ENCODE results near the gene TRANK1. TPM values are rescaled to one million over a fixed set of nuclear protein-coding genes. Genes with fewer than 3 reads are reported as not detected.

Gene TRANK1
- total RNA-seq, 4 donors from 2014 or later = 2.1 to 4.6 (median 2.4) TPM

- Histone ChIP-seq H3K36me3 (no peaks in the 10 kb centered on the region), H3K4me3 (no peak overlapping the region), H3K27ac (no peak overlapping the region), H3K4me1 (no peaks in the 10 kb centered on the region), H3K27me3 (no peaks in the 10 kb centered on the region), H3K9me3 (no peaks in the 10 kb centered on the region)
- DNase-seq (no peak), ATAC-seq (no peak)
- intact Hi-C loops (cut with DNase I; ENCODE audit: low total_unique reads) = no loop called here
- in situ Hi-C loops (cut with MboI; ENCODE audit: low sequenced_read_pairs in 4 of 4) = no loop called here
- no peak for TF ChIP-seq CTCF (IDR thresholded peaks at IDR 0.05 in 4 of 5, conservative IDR thresholded peaks at IDR 0.05 in 1 of 5)
- TF ChIP-seq POLR2A (IDR thresholded peaks at IDR 0.05) = no peak
Measured at GRCh38 chr3:36871379-36872126, 73.3 kb downstream of the TRANK1 start.

- intact Hi-C loops (cut with DNase I; ENCODE audit: low total_unique reads) = loop anchor here (1.0 kb wide), 1 partner anchor 140 kb away; no protein-coding TSS in a partner anchor
- in situ Hi-C loops (cut with MboI; ENCODE audit: low sequenced_read_pairs in 4 of 4) = loop anchor here (5.0 to 10.0 kb wide), 3 partner anchors 134 to 144 kb away; no protein-coding TSS in a partner anchor
- no peaks in the 10 kb centered on the region for H3K36me3 ChIP-seq
- DNase-seq (peak in 1 of 2 donors; percentile 4), ATAC-seq (peak; percentile 56 to 61)
- no peaks in the 10 kb centered on the region for H3K27me3 ChIP-seq
- peak; percentile 29 to 76 (median 58) for TF ChIP-seq CTCF (IDR thresholded peaks at IDR 0.05 in 4 of 5, conservative IDR thresholded peaks at IDR 0.05 in 1 of 5)
- no peak for TF ChIP-seq POLR2A (IDR thresholded peaks at IDR 0.05)
- no peak overlapping the region for H3K27ac ChIP-seq
- no peaks in the 10 kb centered on the region for H3K9me3 ChIP-seq
- H3K4me1 ChIP-seq = no peaks in the 10 kb centered on the region
- no peak overlapping the region for H3K4me3 ChIP-seq
Measured at GRCh38 chr3:36868614-36869436, 76.0 kb downstream of the TRANK1 start.

- Histone ChIP-seq H3K4me3 (no peak overlapping the region), H3K27ac (no peak overlapping the region), H3K4me1 (no peaks in the 10 kb centered on the region), H3K36me3 (no peaks in the 10 kb centered on the region), H3K9me3 (no peaks in the 10 kb centered on the region), H3K27me3 (no peaks in the 10 kb centered on the region)
- in situ Hi-C loops (cut with MboI; ENCODE audit: low sequenced_read_pairs in 4 of 4) (loop anchor here (5.0 to 10.0 kb wide), 3 partner anchors 133 to 143 kb away; no protein-coding TSS in a partner anchor), intact Hi-C loops (cut with DNase I; ENCODE audit: low total_unique reads) (no loop called here)
- TF ChIP-seq POLR2A (IDR thresholded peaks at IDR 0.05) (no peak), CTCF (IDR thresholded peaks at IDR 0.05 in 4 of 5, conservative IDR thresholded peaks at IDR 0.05 in 1 of 5) (no peak)
- ATAC-seq = no peak
- no peak for DNase-seq
Measured at GRCh38 chr3:36867810-36868209, 77.0 kb downstream of the TRANK1 start.

GRCh38 chr3:36866368-36866767, 78.5 kb downstream of the TRANK1 start:
- intact Hi-C loops (cut with DNase I; ENCODE audit: low total_unique reads) (no loop called here), in situ Hi-C loops (cut with MboI; ENCODE audit: low sequenced_read_pairs in 4 of 4) (loop anchor here (5.0 to 10.0 kb wide), 3 partner anchors 132 to 142 kb away; no protein-coding TSS in a partner anchor)
- no peak for ATAC-seq
- Histone ChIP-seq H3K36me3 (no peaks in the 10 kb centered on the region), H3K27me3 (no peaks in the 10 kb centered on the region), H3K4me3 (no peak overlapping the region), H3K27ac (no peak overlapping the region), H3K9me3 (no peaks in the 10 kb centered on the region), H3K4me1 (no peaks in the 10 kb centered on the region)
- no peak for DNase-seq
- TF ChIP-seq POLR2A (IDR thresholded peaks at IDR 0.05) (no peak), CTCF (IDR thresholded peaks at IDR 0.05 in 4 of 5, conservative IDR thresholded peaks at IDR 0.05 in 1 of 5) (no peak)
